IPS-15b (cell line): ENCODE measurements around the gene PMPCA.

Experiments used
- H3K27me3 ChIP-seq: one replicate; pipeline ENCODE4 v1.6.1; 2013; ENCODE audit warnings: low read length; ENCODE audit not compliant: control insufficient read depth, insufficient read depth
- H3K36me3 ChIP-seq: one replicate; pipeline ENCODE4 v1.6.1; 2013; ENCODE audit warnings: low read length; ENCODE audit not compliant: control insufficient read depth, insufficient read depth
- H3K4me1 ChIP-seq: one replicate; pipeline ENCODE4 v1.6.1; 2013; ENCODE audit warnings: mild to moderate bottlenecking, low read length; ENCODE audit not compliant: control insufficient read depth, insufficient read depth
- H3K4me3 ChIP-seq: one replicate; pipeline ENCODE4 v1.5.1; 2013; ENCODE audit warnings: low read depth, low read length
- H3K9ac ChIP-seq: one replicate; pipeline ENCODE4 v1.6.1; 2013; ENCODE audit warnings: low read depth, mild to moderate bottlenecking, low read length
- H3K9me3 ChIP-seq: one replicate; pipeline ENCODE4 v1.6.1; 2013; ENCODE audit warnings: mild to moderate bottlenecking, low read length; ENCODE audit not compliant: control insufficient read depth, insufficient read depth

Gene PMPCA

GRCh38 chr9:136409557-136410455 lies 652 bp upstream of the PMPCA start:
- Histone ChIP-seq H3K27me3 (no peaks in the 10 kb centered on the region), H3K4me1 (peaks cover 4% of the 10 kb centered on the region), H3K9me3 (no peaks in the 10 kb centered on the region), H3K36me3 (peaks cover 55% of the 10 kb centered on the region), H3K9ac (peak overlapping the region; percentile 73), H3K4me3 (peak overlapping the region; percentile 72)

- H3K27me3 ChIP-seq = no peaks in the 10 kb centered on the region
- H3K36me3 ChIP-seq = peaks cover 58% of the 10 kb centered on the region
- peak overlapping the region; percentile 94 for H3K4me3 ChIP-seq
- H3K4me1 ChIP-seq = peaks cover 4% of the 10 kb centered on the region
- no peaks in the 10 kb centered on the region for H3K9me3 ChIP-seq
- H3K9ac ChIP-seq = peak overlapping the region; percentile 96
These were observed 920 bp downstream of the PMPCA start for GRCh38 chr9:136411378-136411777.

GRCh38 chr9:136412962-136413361 lies 2.5 kb downstream of the PMPCA start:
- Histone ChIP-seq H3K27me3 (no peaks in the 10 kb centered on the region), H3K4me3 (no peak overlapping the region), H3K36me3 (peaks cover 57% of the 10 kb centered on the region), H3K4me1 (peaks cover 4% of the 10 kb centered on the region), H3K9ac (no peak overlapping the region), H3K9me3 (no peaks in the 10 kb centered on the region)

GRCh38 chr9:136416427-136416826 lies 6.0 kb downstream of the PMPCA start:
- Histone ChIP-seq H3K9me3 (no peaks in the 10 kb centered on the region), H3K36me3 (peaks cover 71% of the 10 kb centered on the region), H3K4me3 (no peak overlapping the region), H3K9ac (no peak overlapping the region), H3K27me3 (no peaks in the 10 kb centered on the region), H3K4me1 (peaks cover 2% of the 10 kb centered on the region)

- Histone ChIP-seq H3K4me3 (no peak overlapping the region), H3K27me3 (no peaks in the 10 kb centered on the region), H3K9ac (no peak overlapping the region), H3K36me3 (peaks cover 73% of the 10 kb centered on the region), H3K4me1 (no peaks in the 10 kb centered on the region), H3K9me3 (no peaks in the 10 kb centered on the region)
These were observed 6.5 kb downstream of the PMPCA start for GRCh38 chr9:136416914-136417313.

- Histone ChIP-seq H3K4me3 (no peak overlapping the region), H3K9me3 (no peaks in the 10 kb centered on the region), H3K9ac (no peak overlapping the region), H3K27me3 (no peaks in the 10 kb centered on the region), H3K4me1 (no peaks in the 10 kb centered on the region), H3K36me3 (peaks cover 81% of the 10 kb centered on the region)
These were observed 8.0 kb downstream of the PMPCA start for GRCh38 chr9:136418182-136419091.

- Histone ChIP-seq H3K9ac (no peak overlapping the region), H3K27me3 (no peaks in the 10 kb centered on the region), H3K36me3 (peaks cover 79% of the 10 kb centered on the region)
These were observed 8.6 kb downstream of the PMPCA start for GRCh38 chr9:136419092-136419420.

GRCh38 chr9:136421791-136422190 lies 11.3 kb downstream of the PMPCA start:
- Histone ChIP-seq H3K4me1 (no peaks in the 10 kb centered on the region), H3K9ac (no peak overlapping the region), H3K27me3 (no peaks in the 10 kb centered on the region), H3K9me3 (no peaks in the 10 kb centered on the region), H3K4me3 (no peak overlapping the region), H3K36me3 (peaks cover 60% of the 10 kb centered on the region)

More at GRCh38 chr9:136419092-136419420, 8.6 kb downstream of the PMPCA start:
- Histone ChIP-seq H3K9me3 (no peaks in the 10 kb centered on the region), H3K4me1 (no peaks in the 10 kb centered on the region), H3K4me3 (no peak overlapping the region)

- Histone ChIP-seq H3K9me3 (no peaks in the 10 kb centered on the region), H3K9ac (no peak overlapping the region), H3K27me3 (no peaks in the 10 kb centered on the region), H3K36me3 (peaks cover 53% of the 10 kb centered on the region), H3K4me3 (no peak overlapping the region), H3K4me1 (no peaks in the 10 kb centered on the region)
These were observed 12.4 kb downstream of the PMPCA start for GRCh38 chr9:136422876-136423275.

- no peak overlapping the region for H3K4me3 ChIP-seq
- no peaks in the 10 kb centered on the region for H3K27me3 ChIP-seq
- no peaks in the 10 kb centered on the region for H3K9me3 ChIP-seq
- H3K36me3 ChIP-seq = peaks cover 46% of the 10 kb centered on the region
- H3K4me1 ChIP-seq = no peaks in the 10 kb centered on the region
- H3K9ac ChIP-seq = no peak overlapping the region
These were observed 13.1 kb downstream of the PMPCA start for GRCh38 chr9:136423432-136424146.

- H3K4me3 ChIP-seq = no peak overlapping the region
- peaks cover 44% of the 10 kb centered on the region for H3K36me3 ChIP-seq
- no peaks in the 10 kb centered on the region for H3K9me3 ChIP-seq
- H3K9ac ChIP-seq = no peak overlapping the region
- H3K27me3 ChIP-seq = no peaks in the 10 kb centered on the region
- H3K4me1 ChIP-seq = no peaks in the 10 kb centered on the region
These were observed 14.4 kb downstream of the PMPCA start for GRCh38 chr9:136424750-136425362.
